Heart right ventricle (tissue), 16 donors: ENCODE results near the gene ZNF169. TPM values are rescaled to one million over a fixed set of nuclear protein-coding genes. Genes with fewer than 3 reads are reported as not detected.
"Not testable (repeated sequence)": the region's sequence is repeated elsewhere in the genome, so short reads cannot be mapped to it uniquely, and the experiment has no call there.

Experiments
- ATAC-seq, 8 donors: fragments of 200-7000 bp; cut with Tn5 transposase; one replicate each; pipeline ENCODE4 v1.9.1; 2020; ENCODE audit warnings: mild to moderate bottlenecking in 8 of 8, moderate library complexity in 8 of 8, moderate number of reproducible peaks in 1 of 8
- DNase-seq, 2 donors: peaks; one replicate each; pipeline ENCODE4 v3.0.0-alpha.2; 2020
- H3K27ac ChIP-seq, 10 donors: fragments of 200-600 bp; sonication (generic) in 2 of 10; one replicate each; pipeline versions ENCODE4 v1.5.0 to v1.8.0; 2020 to 2022; ENCODE audit warnings: mild to moderate bottlenecking in 3 of 10
- H3K27me3 ChIP-seq, 7 donors: fragments of 200-600 bp; one replicate each; pipeline ENCODE4 v1.8.0; 2021 to 2022; ENCODE audit warnings: mild to moderate bottlenecking in 2 of 7
- H3K36me3 ChIP-seq, 9 donors: fragments of 200-600 bp; sonication (generic) in 1 of 9; one replicate each; pipeline versions ENCODE4 v1.5.0 to v1.8.0; 2020 to 2022; ENCODE audit warnings: mild to moderate bottlenecking in 2 of 9
- H3K4me1 ChIP-seq, 9 donors: fragments of 200-600 bp; sonication (generic) in 1 of 9; one replicate each; pipeline versions ENCODE4 v1.5.0 to v1.8.0; 2020 to 2022; ENCODE audit warnings: mild to moderate bottlenecking in 4 of 9
- H3K4me3 ChIP-seq, 10 donors: fragments of 200-600 bp; sonication (generic) in 2 of 10; one replicate each; pipeline versions ENCODE4 v1.5.0 to v1.8.0; 2020 to 2022; ENCODE audit warnings: mild to moderate bottlenecking in 7 of 10, moderate library complexity in 2 of 10
- H3K9me3 ChIP-seq, 11 donors: fragments of 200-600 bp in 10 of 11; sonication (generic) in 2 of 11; one replicate each; pipeline versions ENCODE4 v1.5.0 to v1.8.0; 2013 to 2022; ENCODE audit warnings: mild to moderate bottlenecking in 2 of 11, control low read depth in 1 of 11, moderate library complexity in 1 of 11
- WGBS, 2 donors: extraction: QIAGEN DNeasy Blood & Tissue Kit; methylation state at CpG; one replicate each; pipeline ENCODE4 v1.1.7; 2013; ENCODE audit warnings: inconsistent platforms in 1 of 2; 5-methylcytosine and 5-hydroxymethylcytosine counted together
- intact Hi-C, 10 donors: fragments of 100-400 bp; cut with DNase I; formaldehyde crosslinking; loops; one replicate each; pipeline versions ENCODE4 v1.11.1 to v1.14.2; 2022
- polyA plus RNA-seq, 2 donors: library from polyadenylated mRNA; stranded (reverse); fragments of 200-250 nt; gene quantifications; one replicate each; pipeline ENCODE4 v1.2.3, GENCODE V29; 2013
- total RNA-seq, 10 donors: library from RNA; stranded (reverse); fragmentation: NEBNext Ultra II Directional in 3 of 10; extraction: Animal tissue kit (Norgen Biotek cat#: 25700) in 3 of 10; gene quantifications; one replicate each; pipeline versions ENCODE4 v1.2.1 to v1.2.4, GENCODE V29; 2021 to 2023
- TF ChIP-seq, protein P1 (sequence below), 9 donors: fragments of 200-600 bp; sonication (generic) in 2 of 9; IDR thresholded peaks; one replicate each; pipeline versions ENCODE4 v1.5.0 to v1.8.0; 2021 to 2022; ENCODE audit warnings: antibody characterized with exemption in 9 of 9, mild to moderate bottlenecking in 5 of 9, moderate library complexity in 1 of 9
- donor health status: Arrhythmogenic right ventricular cardiomyopathy.
- donor health status: ischemic (EF 13 %, LVEDD 7.1; RV severe dilation, severe dysfunction).
- donor health status: healthy with polysubstance abuse.
- donor health status: DM: no; HTN: yes; CAD: no.
- donor health status: DM: no; HTN: no; CAD: no.
- donor health status: ischemic (EF 25% LVEDD 6.9; RV normal size, moderate dysfunction).
- donor health status: ischemic (EF 25% LVEDD 5.7; RV mildly dilated, moderate dysfunction).
- donor health status: healthy.
- donor health status: DM: yes; HTN: yes; CAD: no.
- donor health status: Ischemic cardiomyopathy.
- donor health status: ischemic (EF 35%, LVEDD 5.7; RV mildly dilated, moderate dysfunction).
- donor health status: nonischemic (EF 11% LVEDD 7.7; RV severe dilation, severe dysfunction).
- donor health status: DM: yes; HTN: yes; CAD: no.
- donor health status: PGD.
- donor health status: ischemic (EF 29% LVEDD 5.4; RV normal size, mild dysfunction).
- donor health status: nonischemic (EF 23%, LVEDD 6.1; RV moderate dilation, normal function).

Gene ZNF169
- total and polyA plus RNA-seq, 12 donors = 1.1 to 3.1 (median 2.4) TPM

- H3K27ac ChIP-seq = no peak overlapping the region
- peaks cover 0 to 7% (median 0%) of the 10 kb centered on the region in 9 donors for H3K4me1 ChIP-seq
- H3K4me3 ChIP-seq = no peak overlapping the region
- intact Hi-C loops = loop anchor here (2.0 to 10.0 kb wide), 11 partner anchors 35 to 530 kb away; partner anchors contain the start of gene PTPDC1 (in 1 of the 10)
- H3K36me3 ChIP-seq = no peaks in the 10 kb centered on the region
- DNase-seq (no peak), ATAC-seq (no peak)
- WGBS, 2 donors = 68 to 73% methylated on average over 5 of the region's 5 CpGs
- TF ChIP-seq, protein P1, sequence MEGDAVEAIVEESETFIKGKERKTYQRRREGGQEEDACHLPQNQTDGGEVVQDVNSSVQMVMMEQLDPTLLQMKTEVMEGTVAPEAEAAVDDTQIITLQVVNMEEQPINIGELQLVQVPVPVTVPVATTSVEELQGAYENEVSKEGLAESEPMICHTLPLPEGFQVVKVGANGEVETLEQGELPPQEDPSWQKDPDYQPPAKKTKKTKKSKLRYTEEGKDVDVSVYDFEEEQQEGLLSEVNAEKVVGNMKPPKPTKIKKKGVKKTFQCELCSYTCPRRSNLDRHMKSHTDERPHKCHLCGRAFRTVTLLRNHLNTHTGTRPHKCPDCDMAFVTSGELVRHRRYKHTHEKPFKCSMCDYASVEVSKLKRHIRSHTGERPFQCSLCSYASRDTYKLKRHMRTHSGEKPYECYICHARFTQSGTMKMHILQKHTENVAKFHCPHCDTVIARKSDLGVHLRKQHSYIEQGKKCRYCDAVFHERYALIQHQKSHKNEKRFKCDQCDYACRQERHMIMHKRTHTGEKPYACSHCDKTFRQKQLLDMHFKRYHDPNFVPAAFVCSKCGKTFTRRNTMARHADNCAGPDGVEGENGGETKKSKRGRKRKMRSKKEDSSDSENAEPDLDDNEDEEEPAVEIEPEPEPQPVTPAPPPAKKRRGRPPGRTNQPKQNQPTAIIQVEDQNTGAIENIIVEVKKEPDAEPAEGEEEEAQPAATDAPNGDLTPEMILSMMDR (IDR thresholded peaks at IDR 0.05) = no peak
- H3K27me3 ChIP-seq = peaks cover 0 to 6% (median 0%) of the 10 kb centered on the region in 7 donors
- H3K9me3 ChIP-seq = peaks cover 0 to 5% (median 0%) of the 10 kb centered on the region in 11 donors
These were observed 46.6 kb upstream of the ZNF169 start for GRCh38 chr9:94212531-94212930.

DNA sequence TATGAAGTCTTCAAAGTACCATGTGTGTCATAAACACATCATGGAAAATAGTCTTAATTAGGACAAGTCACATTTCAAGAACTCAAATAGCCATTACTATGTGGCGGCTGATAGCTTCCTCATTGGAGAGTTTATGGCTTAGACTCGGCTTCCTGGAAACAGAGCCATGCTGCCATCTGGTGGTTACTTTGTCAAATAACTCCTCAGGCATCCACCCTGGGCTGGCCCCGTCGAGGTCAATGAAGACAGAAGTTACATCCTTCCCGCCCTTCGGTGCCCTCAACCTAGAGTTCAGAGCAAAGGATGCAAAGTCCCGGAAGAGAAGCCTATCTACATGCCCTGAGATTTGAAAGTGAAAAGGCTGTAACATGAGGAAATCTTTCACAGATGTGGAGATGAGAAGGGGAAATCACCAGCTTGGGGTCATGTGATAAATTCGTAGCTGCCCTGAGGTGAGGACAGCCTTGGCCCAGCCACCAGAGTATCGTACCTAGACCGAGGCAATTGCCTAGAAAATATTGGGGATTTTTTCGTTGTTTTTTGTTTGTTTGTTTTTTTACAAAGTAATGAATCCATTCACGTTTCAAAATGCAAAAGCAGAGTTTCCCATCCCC lies 45.5 kb upstream of the ZNF169 start:
- intact Hi-C loops = loop anchor here (1.0 to 10.0 kb wide), 14 partner anchors 36 to 531 kb away; partner anchors contain the start of gene PTPDC1 (in 1 of the 10)
- H3K9me3 ChIP-seq = peaks cover 0 to 13% (median 0%) of the 10 kb centered on the region in 11 donors
- no peak overlapping the region for H3K27ac ChIP-seq
- 12 to 16% methylated on average over 12 of the region's 12 CpGs for WGBS, 2 donors
- H3K36me3 ChIP-seq = no peaks in the 10 kb centered on the region
- H3K4me1 ChIP-seq = peaks cover 0 to 7% (median 0%) of the 10 kb centered on the region in 9 donors
- peak; percentile 40 to 82 for DNase-seq
- H3K4me3 ChIP-seq = no peak overlapping the region
- TF ChIP-seq, protein P1 (IDR thresholded peaks at IDR 0.05) = peak; percentile 64 to 94 (median 89)
- ATAC-seq = peak; percentile 90 to 97 (median 96)
- peaks cover 0 to 6% (median 0%) of the 10 kb centered on the region in 7 donors for H3K27me3 ChIP-seq

DNA sequence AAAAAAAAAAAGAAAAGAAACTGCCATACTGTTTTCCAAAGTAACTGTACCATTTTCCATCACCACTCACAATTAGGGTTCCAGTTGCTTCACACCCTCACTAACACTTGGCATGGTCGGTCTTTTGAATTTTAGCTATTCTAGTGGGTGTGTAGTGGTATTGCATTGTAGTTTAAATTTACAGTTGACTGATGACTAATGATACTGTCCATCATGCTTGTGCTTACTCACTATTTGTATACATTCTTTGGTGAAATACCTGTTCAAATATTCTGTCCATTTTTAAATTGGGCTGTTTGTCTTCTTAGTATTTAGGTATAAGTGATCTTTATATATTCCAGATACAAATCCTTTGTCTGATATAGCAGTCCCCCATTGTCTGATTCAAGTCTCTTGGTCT lies 36.2 kb upstream of the ZNF169 start:
- H3K4me1 ChIP-seq = no peaks in the 10 kb centered on the region
- no peak for DNase-seq
- intact Hi-C loops = no loop called here
- H3K4me3 ChIP-seq = no peak overlapping the region
- no peak for ATAC-seq
- no peak overlapping the region for H3K27ac ChIP-seq
- 84 to 87% methylated on average over 1 of the region's 1 CpG for WGBS, 2 donors
- H3K9me3 ChIP-seq = peaks cover 0 to 35% (median 0%) of the 10 kb centered on the region in 11 donors
- no peaks in the 10 kb centered on the region for H3K36me3 ChIP-seq
- H3K27me3 ChIP-seq = no peaks in the 10 kb centered on the region
- TF ChIP-seq, protein P1 (IDR thresholded peaks at IDR 0.05) = no peak

- intact Hi-C loops = not testable (repeated sequence)
These were observed 33.7 kb upstream of the ZNF169 start for GRCh38 chr9:94225413-94225812.

DNA sequence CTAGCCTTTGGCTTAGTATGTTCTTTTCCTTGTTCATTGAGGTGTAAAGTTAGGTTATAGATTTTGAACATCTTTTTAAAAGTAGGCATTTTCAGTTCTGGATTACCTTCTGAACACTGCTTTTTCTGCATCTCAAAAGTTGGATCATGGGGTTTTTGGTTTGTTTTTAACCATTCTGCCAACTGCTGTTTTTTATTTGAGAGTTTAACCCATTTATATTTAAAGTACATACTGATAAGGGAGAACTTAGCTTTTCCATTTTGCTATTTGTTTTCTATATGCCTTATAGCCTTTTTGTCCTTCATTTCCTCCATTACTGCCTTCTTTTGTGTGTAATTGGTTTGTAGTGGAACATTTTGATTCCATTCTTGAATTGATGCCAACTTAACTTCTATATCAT lies 30.5 kb upstream of the ZNF169 start:
- intact Hi-C loops = no loop called here
- ATAC-seq (no peak), DNase-seq (no peak)
- H3K4me1 ChIP-seq = no peaks in the 10 kb centered on the region
- H3K4me3 ChIP-seq = no peak overlapping the region
- H3K36me3 ChIP-seq = no peaks in the 10 kb centered on the region
- peaks cover 0 to 5% (median 0%) of the 10 kb centered on the region in 7 donors for H3K27me3 ChIP-seq
- H3K27ac ChIP-seq = no peak overlapping the region
- TF ChIP-seq, protein P1 (IDR thresholded peaks at IDR 0.05) = no peak
- H3K9me3 ChIP-seq = peaks cover 0 to 37% (median 5%) of the 10 kb centered on the region in 11 donors

More at GRCh38 chr9:94225413-94225812, 33.7 kb upstream of the ZNF169 start:
- H3K36me3 ChIP-seq, DNase-seq, H3K4me3 ChIP-seq, ATAC-seq, H3K27ac ChIP-seq, H3K27me3 ChIP-seq, H3K4me1 ChIP-seq: not testable (repeated sequence)
- H3K9me3 ChIP-seq = peaks cover 0 to 40% (median 5%) of the 10 kb centered on the region in 11 donors
- 89 to 90% methylated on average over 2 of the region's 2 CpGs for WGBS, 2 donors
